Measurements from ENCODE around the gene GRID1. TPM values are rescaled to one million over a fixed set of nuclear protein-coding genes. Genes with fewer than 3 reads are reported as not detected.

GRID1 gene
- total and polyA plus RNA-seq, 9 of the 15 experiments (the other 6 are each of a cell fraction or from before 2014, with no cell fraction given) = 0.01 to 7.2 (median 1.2) TPM

DNA sequence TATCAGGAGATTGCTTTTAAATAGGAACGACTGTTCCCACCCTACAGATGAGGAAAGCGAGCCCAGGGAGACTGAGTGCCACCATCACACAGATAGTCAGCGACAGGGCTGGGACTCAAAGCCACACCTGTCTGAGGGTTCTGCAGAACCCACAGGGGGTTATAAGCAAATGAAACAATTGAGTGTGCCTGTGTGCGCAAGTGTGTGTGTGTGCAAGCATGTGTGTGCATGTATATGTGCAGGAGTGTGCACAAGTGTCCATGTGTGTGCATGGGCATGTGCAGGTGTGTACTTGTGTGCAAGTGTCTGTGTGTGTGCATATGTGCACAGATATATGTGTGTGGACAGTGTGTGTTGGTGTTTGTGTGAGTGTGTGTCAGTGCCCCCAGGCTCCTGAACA lies 280.2 kb downstream of the GRID1 start:
- ChIA-PET CTCF (ENCODE audit: low intra/inter-chr PET ratio) (no interaction called here), POLR2A (interaction anchor here (0.7 kb wide), 1 partner anchor 990 kb away, joined by 3 read pairs; no protein-coding TSS in a partner anchor)
- ATAC-seq (no peak), FAIRE-seq (no peak), DNase-seq (ENCODE audit: extremely low read depth in 1 of 4, low spot score in 3 of 4) (no peak)
- Histone ChIP-seq H3K27ac (ENCODE audit: extremely low read depth, low read depth, low read length) (no peak overlapping the region), H3K4me2 (ENCODE audit: insufficient read depth, low read length) (no peak overlapping the region), H2AFZ (ENCODE audit: low read depth, low read length) (no peak overlapping the region), H3K27me3 (ENCODE audit: control insufficient read depth in 2 of 2, insufficient read depth in 2 of 2, low read length in 2 of 2) (peaks cover 10 to 35% of the 10 kb centered on the region in 2 experiments; a peak in 4 of 5 replicates), H3K9ac (ENCODE audit: insufficient read depth in 1 of 2, low read depth in 2 of 2, low read length in 2 of 2) (no peak overlapping the region), H3K36me3 (ENCODE audit: control insufficient read depth, insufficient read depth, low read length) (no peaks in the 10 kb centered on the region), H3K9me1 (ENCODE audit: control insufficient read depth, insufficient read depth, low read length) (no peaks in the 10 kb centered on the region), H3K4me1 (replicated peaks in 1 of 2; ENCODE audit: control insufficient read depth in 2 of 2, insufficient read depth in 2 of 2, low read length in 2 of 2) (peaks cover 0 to 4% of the 10 kb centered on the region in 2 experiments; a peak in 2 of 5 replicates), H3K79me2 (ENCODE audit: control insufficient read depth, insufficient read depth, low read length) (no peaks in the 10 kb centered on the region), H3K9me3 (replicated peaks; ENCODE audit: control insufficient read depth, insufficient read depth, low read depth, low read length) (no peaks in the 10 kb centered on the region), H3K4me3 (no peak overlapping the region), H4K20me1 (replicated peaks; ENCODE audit: control insufficient read depth, insufficient read depth, low read length) (no peaks in the 10 kb centered on the region)
- 19% methylated on average over 4 of the region's 4 CpGs for WGBS (ENCODE audit: insufficient coverage, low coverage, missing lambda C conversion rate)
- in situ Hi-C loops (cut with MboI) (no loop called here), intact Hi-C loops (cut with micrococcal nuclease) (no loop called here)
- BruUV-seq (replicated peaks) = no TSS peak
- no peak for TF ChIP-seq RUNX1 (IDR thresholded peaks at IDR 0.05; ENCODE audit: low read depth)
- no peak for TF ChIP-seq ZNF583 (CRISPR knock-in tag; IDR thresholded peaks at IDR 0.05)
- no peak for TF ChIP-seq TCF15 (CRISPR knock-in tag; IDR thresholded peaks at IDR 0.05)
- no peak for TF ChIP-seq CTBP1 (IDR thresholded peaks at IDR 0.05; ENCODE audit: borderline replicate concordance)
- no peak for TF ChIP-seq KDM5B (IDR thresholded peaks at IDR 0.05; ENCODE audit: insufficient replicate concordance, low read depth, low read length)
- no peak for TF ChIP-seq TAF1 (IDR thresholded peaks at IDR 0.05; ENCODE audit: control insufficient read depth, extremely low read depth, insufficient read depth, low read length, severe bottlenecking)
- TF ChIP-seq MXD1 (CRISPR knock-in tag; IDR thresholded peaks at IDR 0.05; ENCODE audit: borderline replicate concordance, poor library complexity, severe bottlenecking) = no peak
- no peak for TF ChIP-seq ZNF12 (CRISPR knock-in tag; IDR thresholded peaks at IDR 0.05)
- TF ChIP-seq EHMT2 (IDR thresholded peaks at IDR 0.05) = no peak
- no peak for TF ChIP-seq CBX2 (IDR thresholded peaks at IDR 0.05; ENCODE audit: insufficient read depth, low read length, poor library complexity, severe bottlenecking)
- TF ChIP-seq TEAD1 (CRISPR knock-in tag; IDR thresholded peaks at IDR 0.05) = no peak
- TF ChIP-seq CEBPZ (IDR thresholded peaks at IDR 0.05; ENCODE audit: borderline replicate concordance, low read depth, low read length) = no peak
- TF ChIP-seq DMBX1 (CRISPR knock-in tag; IDR thresholded peaks at IDR 0.05; ENCODE audit: borderline replicate concordance) = no peak
